GM13977 (cell line): ENCODE data around the gene HINFP.
A peak's percentile ranks its signal among the peaks of the same experiment; 100 is the strongest.

Source experiments
- DNase-seq: peaks from one replicate; pipeline ENCODE4 v3.0.0; 2012; ENCODE audit warnings: low spot score
- in situ Hi-C: fragments of 300-500 bp; cut with MboI; formaldehyde crosslinking; loops from one replicate; pipeline ENCODE4 v1.12.0; 2022; ENCODE audit warnings: low sequenced_read_pairs, low pct_unique_long_range_greater_than_20kb, mixed read lengths, inconsistent platforms; ENCODE audit not compliant: unreplicated experiment
- TF ChIP-seq, protein P1 (sequence below): IDR thresholded peaks from 2 replicates; pipeline ENCODE4 v1.5.1; 2012; ENCODE audit warnings: mild to moderate bottlenecking, control low read depth; ENCODE audit not compliant: insufficient read depth; ENCODE audit errors: extremely low read depth, missing control alignments

HINFP gene

DNA sequence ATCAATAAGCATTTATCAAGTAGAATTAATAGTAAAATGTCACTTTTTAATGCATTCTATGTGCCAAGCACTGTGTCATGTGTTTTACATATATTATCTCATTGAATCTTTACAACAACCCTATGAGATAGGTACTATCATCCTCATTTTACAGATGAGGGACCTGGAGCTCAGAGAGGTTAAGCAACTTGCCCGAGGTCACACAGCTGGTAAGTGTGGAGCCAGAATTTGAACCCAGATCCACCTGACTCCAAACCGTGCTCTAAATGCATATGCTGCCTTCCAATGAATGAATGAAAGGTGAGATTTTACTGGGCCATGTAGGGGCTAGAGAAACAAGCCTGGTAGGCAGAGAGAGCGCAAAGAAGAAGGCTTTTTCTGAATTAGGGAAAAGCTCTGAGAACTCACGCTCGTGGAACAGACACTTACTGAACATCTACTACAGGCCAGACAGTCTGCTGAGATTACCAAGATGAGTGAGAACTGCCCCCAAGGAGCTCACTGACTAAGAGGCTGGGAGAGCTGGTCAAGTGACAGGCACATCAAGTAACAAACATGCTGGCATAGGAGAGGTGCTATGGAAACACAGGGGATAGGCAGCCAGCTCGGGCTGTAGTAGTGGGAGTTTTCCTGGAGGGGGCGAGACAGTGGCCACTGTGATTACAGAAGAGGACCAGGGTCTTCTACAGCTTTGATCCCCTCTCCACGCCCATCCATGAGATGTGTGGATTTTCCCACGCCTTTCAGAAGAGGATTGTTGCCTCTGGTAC lies 31.9 kb downstream of the HINFP start:
- TF ChIP-seq, protein P1, sequence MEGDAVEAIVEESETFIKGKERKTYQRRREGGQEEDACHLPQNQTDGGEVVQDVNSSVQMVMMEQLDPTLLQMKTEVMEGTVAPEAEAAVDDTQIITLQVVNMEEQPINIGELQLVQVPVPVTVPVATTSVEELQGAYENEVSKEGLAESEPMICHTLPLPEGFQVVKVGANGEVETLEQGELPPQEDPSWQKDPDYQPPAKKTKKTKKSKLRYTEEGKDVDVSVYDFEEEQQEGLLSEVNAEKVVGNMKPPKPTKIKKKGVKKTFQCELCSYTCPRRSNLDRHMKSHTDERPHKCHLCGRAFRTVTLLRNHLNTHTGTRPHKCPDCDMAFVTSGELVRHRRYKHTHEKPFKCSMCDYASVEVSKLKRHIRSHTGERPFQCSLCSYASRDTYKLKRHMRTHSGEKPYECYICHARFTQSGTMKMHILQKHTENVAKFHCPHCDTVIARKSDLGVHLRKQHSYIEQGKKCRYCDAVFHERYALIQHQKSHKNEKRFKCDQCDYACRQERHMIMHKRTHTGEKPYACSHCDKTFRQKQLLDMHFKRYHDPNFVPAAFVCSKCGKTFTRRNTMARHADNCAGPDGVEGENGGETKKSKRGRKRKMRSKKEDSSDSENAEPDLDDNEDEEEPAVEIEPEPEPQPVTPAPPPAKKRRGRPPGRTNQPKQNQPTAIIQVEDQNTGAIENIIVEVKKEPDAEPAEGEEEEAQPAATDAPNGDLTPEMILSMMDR = no peak
- in situ Hi-C loops = no loop called here
- DNase-seq = no peak

GRCh38 chr11:119154178-119154577 lies 32.8 kb downstream of the HINFP start:
- TF ChIP-seq, protein P1 = no peak
- in situ Hi-C loops = no loop called here
- DNase-seq = no peak

- DNase-seq = no peak
- in situ Hi-C loops = no loop called here
- TF ChIP-seq, protein P1 = peak; percentile 7
Observed at GRCh38 chr11:119155733-119156492, 34.5 kb downstream of the HINFP start.

DNA sequence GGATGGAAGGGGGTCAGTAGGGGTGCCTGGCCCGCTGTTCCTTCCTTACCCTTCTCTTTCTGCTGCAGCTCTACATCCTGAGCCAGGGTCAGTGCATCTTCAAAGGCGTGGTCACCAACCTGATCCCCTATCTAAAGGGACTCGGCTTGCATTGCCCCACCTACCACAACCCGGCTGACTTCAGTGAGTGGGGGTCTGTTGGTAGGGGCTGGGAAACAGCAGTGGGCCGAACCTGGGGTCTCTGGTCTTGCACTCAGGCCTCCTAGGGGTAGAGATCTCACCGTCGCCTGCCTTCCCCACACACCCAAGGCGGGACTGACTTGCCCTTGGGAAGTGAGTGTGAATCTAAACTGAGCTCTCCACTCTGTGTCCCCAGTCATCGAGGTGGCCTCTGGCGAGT lies 35.1 kb downstream of the HINFP start:
- TF ChIP-seq, protein P1 = no peak
- no peak for DNase-seq
- in situ Hi-C loops = no loop called here

- TF ChIP-seq, protein P1 = no peak
- DNase-seq = no peak
- in situ Hi-C loops = no loop called here
Observed at GRCh38 chr11:119157063-119157462, 35.7 kb downstream of the HINFP start.

DNA sequence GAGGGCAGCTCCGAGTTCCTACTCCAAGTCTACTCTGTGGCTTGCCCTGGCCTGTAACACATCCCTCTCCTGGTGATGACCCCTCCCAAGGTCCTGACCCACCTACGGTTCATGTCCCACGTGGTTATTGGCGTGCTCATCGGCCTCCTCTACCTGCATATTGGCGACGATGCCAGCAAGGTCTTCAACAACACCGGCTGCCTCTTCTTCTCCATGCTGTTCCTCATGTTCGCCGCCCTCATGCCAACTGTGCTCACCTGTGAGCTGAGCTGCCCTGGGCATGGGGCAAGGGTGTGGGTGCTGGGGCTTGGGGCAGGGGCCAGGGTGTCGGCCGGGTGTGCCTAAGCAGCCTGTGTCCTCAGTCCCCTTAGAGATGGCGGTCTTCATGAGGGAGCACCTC lies 37.1 kb downstream of the HINFP start:
- TF ChIP-seq, protein P1 = no peak
- in situ Hi-C loops = no loop called here
- DNase-seq = no peak
